GM21367 (cell line): Measurements from ENCODE around the gene IFI27L1.
A peak's percentile ranks its signal among the peaks of the same experiment; 100 is the strongest.

Source experiments
- ATAC-seq: cut with Tn5 transposase; IDR thresholded peaks from one replicate; pipeline ENCODE4 v1.9.1; 2021; ENCODE audit not compliant: unreplicated experiment

Gene IFI27L1

GRCh38 chr14:94077823-94078222, 3.3 kb upstream of the IFI27L1 start:
- no peak for ATAC-seq

GRCh38 chr14:94079891-94080620, 1.1 kb upstream of the IFI27L1 start:
- no peak for ATAC-seq

GRCh38 chr14:94081386-94081820, 293 bp downstream of the IFI27L1 start:
- ATAC-seq, result peak; percentile 19

GRCh38 chr14:94087891-94088290, 6.8 kb downstream of the IFI27L1 start:
- no peak for ATAC-seq

- no peak for ATAC-seq
These were observed 7.4 kb downstream of the IFI27L1 start for GRCh38 chr14:94088516-94088915.

- no peak for ATAC-seq
These were observed 8.4 kb downstream of the IFI27L1 start for GRCh38 chr14:94089479-94089878.

- no peak for ATAC-seq
These were observed 12.3 kb downstream of the IFI27L1 start for GRCh38 chr14:94093418-94093817.

- no peak for ATAC-seq
These were observed 16.0 kb downstream of the IFI27L1 start for GRCh38 chr14:94097091-94097490.

GRCh38 chr14:94098326-94098992, 17.3 kb downstream of the IFI27L1 start:
- no peak for ATAC-seq

GRCh38 chr14:94099006-94099405, 17.9 kb downstream of the IFI27L1 start:
- no peak for ATAC-seq

GRCh38 chr14:94100847-94101246, 19.7 kb downstream of the IFI27L1 start:
- no peak for ATAC-seq

- no peak for ATAC-seq
These were observed 20.6 kb downstream of the IFI27L1 start for GRCh38 chr14:94101748-94102147.

- no peak for ATAC-seq
These were observed 21.8 kb downstream of the IFI27L1 start for GRCh38 chr14:94102768-94103482.

- ATAC-seq, result no peak
These were observed 22.5 kb downstream of the IFI27L1 start for GRCh38 chr14:94103554-94104150.

GRCh38 chr14:94104731-94105130, 23.6 kb downstream of the IFI27L1 start:
- ATAC-seq, result no peak

- no peak for ATAC-seq
These were observed 28.8 kb downstream of the IFI27L1 start for GRCh38 chr14:94109915-94110250.

GRCh38 chr14:94110552-94111181, 29.6 kb downstream of the IFI27L1 start, which contains the start of gene IFI27:
IFI27 (plus strand) TSS chr14:94110736.
- ATAC-seq, result no peak

GRCh38 chr14:94111276-94112095, 30.4 kb downstream of the IFI27L1 start:
- ATAC-seq, result no peak

GRCh38 chr14:94112513-94113063, 31.5 kb downstream of the IFI27L1 start:
- no peak for ATAC-seq

GRCh38 chr14:94113073-94113472, 32.0 kb downstream of the IFI27L1 start:
- no peak for ATAC-seq
